ENCODE results near the gene TACC2. TPM values are rescaled to one million over a fixed set of nuclear protein-coding genes. Genes with fewer than 3 reads are reported as not detected.

Gene TACC2
- total RNA-seq, 1 donor from 2014 or later = not detected

DNA sequence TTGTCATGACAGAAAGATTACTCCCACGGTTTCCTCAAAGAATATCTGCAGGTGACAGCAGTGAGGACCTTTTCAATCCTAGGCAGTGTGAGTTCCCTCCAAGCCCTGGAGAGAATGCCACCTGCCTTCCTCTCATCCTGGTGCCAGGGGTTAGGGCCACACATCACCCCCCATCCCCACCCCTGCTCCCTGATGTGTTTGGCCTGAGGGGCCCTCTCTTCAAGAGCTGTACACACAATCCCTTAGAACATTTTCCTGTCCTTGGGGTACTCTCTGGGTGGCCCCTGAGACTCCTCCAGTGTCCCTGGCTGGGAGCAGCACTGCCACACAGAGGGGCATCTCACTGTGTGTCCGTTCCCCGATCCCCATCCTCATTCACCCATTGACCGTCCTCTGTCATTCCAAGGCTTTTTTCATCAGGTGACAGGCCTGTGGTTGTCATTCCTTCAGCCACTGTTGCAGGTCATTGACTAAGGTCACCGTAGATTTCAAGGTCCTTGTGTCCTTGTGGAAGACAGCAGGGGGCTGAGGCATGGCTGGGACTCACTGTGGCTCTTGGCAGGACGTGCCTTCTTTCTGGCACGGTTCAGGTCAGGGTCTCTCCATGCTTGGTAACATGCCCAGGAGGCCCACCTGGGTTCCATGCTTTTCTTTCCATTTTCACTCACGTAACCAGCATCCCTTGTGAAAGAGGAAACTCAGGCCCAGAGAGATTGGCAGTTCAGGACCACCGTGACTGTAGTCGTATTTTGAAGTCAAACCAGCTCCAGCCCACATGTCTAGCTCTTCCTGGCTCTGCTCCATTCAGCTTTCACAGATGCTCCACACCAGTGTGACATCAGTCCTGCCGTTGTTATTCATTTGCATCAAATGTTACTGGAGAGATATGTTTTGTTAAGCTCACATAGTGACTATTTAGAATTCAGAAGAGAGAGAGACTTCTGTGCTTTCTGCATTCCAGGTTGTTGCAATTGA, 255.3 kb downstream of the TACC2 start:
- intact Hi-C loops (cut with micrococcal nuclease) = no loop called here

DNA sequence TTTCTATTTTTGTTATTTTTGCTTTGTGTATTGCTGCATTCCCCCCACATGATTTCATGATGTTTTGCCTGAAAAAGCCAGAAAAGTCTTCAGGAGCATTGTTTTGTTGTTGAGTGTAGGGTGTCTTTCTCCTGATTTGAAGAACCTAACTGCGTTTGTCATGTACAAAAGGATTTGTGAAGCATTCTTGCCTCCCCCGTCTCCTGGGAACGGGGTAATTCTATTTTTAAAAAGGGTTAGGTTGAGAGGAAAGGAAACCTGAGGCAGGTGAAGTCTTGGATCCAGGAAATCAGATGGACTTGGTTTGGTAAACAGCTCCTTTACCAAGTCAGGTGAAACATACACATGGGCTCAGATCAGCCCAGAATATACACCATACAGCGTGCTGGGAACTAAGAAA, 256.2 kb downstream of the TACC2 start:
- intact Hi-C loops (cut with micrococcal nuclease) = no loop called here

DNA sequence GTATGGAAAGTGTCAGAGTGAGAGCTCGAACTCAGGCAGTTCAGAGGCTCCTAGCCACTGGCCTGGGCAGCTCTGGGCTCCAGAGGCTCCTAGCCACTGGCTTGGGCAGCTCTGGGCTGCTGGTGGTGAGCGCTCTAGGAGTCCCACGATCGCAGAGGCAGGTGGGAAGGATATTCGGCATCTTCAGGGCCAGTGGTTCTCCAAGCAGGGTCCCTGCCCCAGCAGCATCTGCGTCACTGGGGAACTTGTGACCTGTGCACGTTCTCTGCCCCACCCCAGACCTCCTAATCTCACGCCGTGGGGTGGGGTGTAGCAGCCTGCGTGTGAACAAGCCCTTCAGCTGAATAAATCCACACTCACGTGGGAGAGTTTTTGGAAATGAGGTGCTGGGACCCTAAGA, 256.9 kb downstream of the TACC2 start:
- intact Hi-C loops (cut with micrococcal nuclease) = no loop called here

DNA sequence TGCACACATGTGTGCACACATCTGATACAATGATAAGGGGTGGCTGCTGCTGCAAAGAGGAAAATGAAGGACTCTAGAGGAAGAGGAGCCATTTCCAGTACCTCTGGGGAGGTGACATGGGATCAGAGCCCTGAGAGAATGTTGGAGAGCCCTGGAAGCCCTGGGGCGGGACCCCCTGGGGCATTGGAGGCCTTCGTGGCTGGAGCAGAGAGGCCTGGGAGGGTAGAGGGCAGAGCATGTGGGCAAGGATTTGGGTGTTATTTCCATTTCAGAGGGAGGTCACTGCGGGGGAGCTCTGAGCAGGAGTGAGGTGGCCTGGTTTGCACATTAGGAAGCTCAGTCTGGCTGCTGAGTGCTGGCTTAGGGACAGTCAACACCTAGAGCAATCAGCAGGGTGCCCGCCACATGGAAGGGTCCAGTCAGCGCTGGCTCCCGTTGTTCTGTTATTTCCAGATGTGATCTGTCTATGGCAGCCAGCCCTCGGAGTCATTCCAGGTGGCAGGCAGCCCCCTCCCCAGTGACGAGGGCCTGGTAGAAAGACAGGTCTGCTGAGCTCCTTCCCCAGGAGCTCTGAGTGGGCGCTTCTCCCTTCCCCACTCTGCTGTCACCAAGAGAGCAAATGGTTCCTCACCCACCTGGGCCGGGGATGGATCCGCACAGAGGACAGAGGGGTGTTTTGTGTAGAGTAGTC, 258.0 kb downstream of the TACC2 start:
- intact Hi-C loops (cut with micrococcal nuclease) = no loop called here

DNA sequence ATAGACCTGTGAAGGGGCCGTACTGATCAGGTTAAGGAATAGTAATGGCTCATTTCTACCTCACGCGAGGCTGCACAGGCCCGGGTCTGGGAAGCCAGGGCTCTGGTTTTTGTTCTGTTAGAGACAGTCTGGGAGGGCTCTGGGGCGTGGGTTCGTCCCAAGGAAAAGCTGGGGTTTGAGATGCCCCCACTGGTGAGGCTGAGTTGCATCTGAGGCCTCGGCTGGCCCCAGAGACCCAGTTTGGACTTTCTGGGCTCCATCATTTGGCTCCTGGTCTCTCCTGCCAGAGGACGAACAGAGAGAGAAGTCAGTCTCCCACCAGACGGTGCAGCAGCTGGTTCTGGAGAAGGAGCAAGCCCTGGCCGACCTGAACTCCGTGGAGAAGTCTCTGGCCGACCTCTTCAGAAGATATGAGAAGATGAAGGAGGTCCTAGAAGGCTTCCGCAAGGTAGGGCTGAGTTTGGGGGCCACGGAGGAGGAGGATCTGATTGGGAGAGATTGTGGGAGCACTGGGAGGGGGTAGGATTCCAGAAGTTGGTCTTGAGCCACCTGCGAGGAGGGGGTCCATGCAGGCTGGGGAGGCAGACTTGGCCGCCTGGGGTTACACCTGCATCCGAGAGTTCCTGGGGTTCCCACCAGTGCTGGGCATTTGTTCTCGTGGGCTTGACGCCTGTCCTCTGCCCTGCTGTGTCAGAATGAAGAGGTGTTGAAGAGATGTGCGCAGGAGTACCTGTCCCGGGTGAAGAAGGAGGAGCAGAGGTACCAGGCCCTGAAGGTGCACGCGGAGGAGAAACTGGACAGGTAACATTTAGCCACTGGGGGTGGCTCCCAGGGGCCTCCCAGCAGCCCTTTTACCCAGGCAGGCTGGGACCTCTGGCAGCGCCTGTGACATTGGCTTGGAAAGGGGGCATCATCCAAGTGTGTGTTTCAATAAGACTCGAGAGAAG, 259.7 kb downstream of the TACC2 start:
- intact Hi-C loops (cut with micrococcal nuclease) = no loop called here

DNA sequence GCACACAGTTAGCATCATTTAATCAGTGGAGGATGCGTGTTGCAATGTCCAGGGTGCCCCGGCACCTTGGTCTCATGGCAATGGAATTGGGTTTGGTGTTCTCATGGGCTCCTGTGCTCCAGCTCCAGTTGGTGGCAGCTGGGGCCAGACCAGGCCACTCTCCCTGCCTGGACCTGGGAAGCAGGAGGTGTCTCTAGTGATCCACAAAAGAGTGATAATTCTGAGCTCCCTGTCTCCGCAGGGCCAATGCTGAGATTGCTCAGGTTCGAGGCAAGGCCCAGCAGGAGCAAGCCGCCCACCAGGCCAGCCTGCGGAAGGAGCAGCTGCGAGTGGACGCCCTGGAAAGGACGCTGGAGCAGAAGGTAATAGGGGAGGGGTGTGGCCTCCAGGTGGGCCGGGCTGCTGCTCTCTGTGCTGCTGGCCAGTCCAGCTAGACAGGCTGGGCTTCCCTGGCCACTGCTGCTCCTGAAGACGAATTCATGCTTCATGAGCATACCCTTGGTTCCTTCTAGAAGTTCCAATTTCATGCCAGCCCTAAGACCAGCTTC, 260.4 kb downstream of the TACC2 start:
- intact Hi-C loops (cut with micrococcal nuclease) = no loop called here

DNA sequence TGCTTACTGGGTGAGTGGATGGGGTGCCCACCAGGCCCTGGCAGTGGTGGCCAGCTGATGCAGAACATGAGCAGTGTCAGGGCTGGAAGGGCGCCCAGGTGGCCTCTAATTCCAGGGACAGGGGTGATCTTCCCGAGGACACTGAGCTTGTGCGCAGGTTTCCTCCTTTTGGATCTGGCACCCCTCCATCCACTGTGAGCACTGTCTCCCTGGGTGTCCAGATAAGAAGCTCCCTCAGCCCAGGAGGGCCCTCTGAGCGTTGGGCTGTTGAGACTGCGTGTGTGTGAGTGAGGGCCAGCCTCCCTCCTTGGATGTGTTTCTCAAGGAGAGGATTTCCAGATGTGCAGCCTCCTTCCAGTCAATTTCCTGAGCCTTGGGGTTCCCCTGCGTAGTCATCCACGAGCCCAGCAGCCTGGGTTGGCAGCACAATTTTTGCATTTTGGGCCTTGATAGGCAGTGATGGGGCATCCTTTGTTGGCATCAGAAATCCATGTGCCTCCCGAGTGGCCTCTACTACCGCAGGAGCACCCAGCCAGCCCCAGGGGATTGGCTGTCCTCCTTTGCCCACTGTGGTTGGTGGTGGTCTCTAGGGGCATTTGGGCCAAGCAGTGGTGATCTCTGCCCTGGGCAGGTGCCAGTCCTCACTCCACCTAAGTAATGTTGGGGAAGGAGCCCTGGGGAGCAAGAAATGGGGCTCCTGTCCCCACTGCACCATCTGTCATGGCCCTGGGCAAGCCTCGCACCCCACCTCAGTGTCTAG, 261.2 kb downstream of the TACC2 start:
- intact Hi-C loops (cut with micrococcal nuclease) = no loop called here

DNA sequence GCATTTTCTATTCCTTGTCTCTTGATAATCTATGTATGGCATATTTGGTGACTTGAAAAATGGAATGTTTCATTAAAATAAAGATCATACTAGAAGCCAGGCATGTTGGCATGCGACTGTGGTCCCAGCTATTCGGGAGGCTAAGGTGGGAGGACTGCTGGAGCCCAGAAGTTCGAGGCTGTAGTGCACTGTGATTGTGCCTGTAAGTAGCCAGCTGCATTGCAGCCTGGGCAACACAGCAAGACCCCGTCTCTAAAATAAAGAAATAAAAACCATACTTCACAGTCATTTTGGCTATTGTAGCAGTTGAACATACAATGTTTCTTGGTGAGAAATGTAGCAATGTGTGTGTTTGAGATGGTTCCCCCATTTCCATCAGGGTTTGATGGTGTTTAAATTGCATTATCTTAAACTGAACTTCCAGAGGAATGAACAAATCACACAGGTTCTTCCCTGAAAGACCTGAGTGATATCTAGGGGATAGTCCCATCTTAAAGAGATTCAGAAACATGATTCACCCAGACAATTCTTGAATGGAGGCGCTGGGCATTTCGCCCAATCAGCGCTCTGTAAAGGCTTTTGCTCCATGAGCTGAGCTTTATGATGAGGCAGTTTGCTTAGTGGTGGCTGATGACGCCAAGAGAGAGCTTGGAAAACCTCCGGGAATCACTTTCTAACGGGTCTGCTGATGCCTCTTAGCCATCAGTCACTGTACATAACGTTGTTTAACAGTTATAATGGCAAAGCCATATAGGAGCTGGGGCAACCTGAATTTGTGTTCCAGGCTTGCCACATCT, 262.7 kb downstream of the TACC2 start:
- intact Hi-C loops (cut with micrococcal nuclease) = no loop called here

DNA sequence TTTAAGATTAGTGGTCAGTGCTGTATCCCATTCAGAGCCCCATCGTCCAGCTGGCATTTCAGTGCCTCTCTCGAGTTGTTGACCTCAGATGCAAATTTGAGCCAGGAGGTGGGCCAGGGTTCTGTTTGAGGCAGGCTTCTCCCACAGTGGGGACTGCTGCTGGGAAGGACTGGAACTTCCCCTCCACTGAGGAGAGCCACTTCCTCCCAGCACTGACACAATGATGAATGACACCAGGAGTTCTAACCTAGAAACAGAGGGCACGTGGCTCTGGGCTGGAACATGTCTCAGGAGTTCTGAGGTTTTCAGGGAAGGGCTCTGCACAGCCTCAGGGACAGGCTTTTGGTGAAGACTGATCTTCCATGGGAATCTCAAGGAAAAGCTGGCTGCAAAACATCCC, 263.8 kb downstream of the TACC2 start:
- intact Hi-C loops (cut with micrococcal nuclease) = no loop called here

DNA sequence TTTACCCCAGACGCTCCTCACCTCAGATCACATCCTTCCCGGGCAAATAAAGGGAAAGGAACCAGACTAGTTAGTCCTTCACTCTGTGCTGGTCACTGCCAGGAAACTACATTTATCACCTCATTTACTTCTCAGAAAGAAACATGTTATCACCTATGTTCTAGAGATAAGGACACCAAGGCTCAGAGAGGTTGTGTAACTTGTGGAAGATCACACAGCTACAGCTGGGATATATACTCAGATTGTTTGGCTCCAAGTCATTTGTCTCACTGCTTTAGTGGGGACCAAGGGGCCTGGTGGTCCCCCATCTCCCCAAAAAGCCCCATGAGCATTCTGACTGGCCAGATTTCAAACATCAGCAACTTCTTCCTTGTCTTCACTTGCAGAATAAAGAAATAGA, 264.6 kb downstream of the TACC2 start:
- intact Hi-C loops (cut with micrococcal nuclease) = no loop called here

DNA sequence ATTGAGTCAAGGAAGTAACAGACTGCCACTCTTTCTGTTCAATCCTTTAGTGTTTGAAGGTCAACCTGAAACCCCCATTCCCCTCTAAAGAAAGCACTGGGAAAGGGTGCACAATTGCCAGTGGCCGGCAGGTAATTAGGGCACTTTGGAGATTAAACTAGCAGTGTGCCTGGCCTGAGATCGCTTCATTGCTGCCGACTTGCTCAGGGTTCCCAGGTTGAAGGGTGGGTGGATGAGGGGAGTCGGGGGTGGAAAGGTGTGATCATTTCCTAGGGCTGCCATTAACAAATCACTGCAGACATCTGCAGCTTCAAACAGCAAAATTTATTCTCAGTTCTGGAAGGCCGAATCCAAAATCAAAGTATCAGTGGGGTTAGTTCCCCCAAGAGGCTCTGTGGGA, 265.9 kb downstream of the TACC2 start:
- intact Hi-C loops (cut with micrococcal nuclease) = no loop called here

DNA sequence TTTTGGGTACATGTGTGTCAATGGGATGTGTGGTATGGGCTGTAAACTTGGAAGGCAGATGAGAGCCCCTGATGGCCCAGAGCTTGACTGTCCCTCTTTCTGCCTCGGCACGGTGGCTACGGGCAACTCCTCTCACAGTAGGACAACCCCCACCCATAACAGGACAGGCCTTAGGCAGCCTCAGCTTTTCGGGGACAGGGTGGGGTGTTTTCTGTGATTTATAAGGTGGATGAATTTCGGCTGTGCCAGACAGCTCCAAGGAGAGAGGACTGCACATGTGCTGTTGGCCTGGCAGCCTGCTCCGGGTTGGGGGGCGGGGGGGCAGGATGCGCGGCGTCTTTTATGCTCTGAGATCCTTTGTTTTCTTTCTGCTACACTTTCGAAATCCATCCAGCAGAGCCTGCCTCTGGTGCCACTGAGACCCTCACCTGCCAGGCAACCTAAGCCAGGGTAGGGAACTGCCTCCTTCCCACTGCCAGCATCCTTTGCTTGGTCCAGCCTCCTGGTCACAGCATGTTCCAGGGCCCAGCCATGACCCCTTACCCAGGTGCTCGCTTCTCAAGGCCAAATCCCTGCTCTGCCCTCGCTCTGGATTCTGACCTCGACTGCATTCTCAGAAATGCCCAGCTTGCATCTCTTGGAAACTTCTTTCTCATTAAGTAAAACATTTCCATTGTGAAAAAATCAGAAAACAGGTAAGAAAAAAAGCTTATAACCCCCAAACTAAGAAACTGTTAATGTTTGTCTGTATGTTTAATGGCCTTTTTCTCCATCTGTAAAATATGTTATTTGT, 266.7 kb downstream of the TACC2 start:
- intact Hi-C loops (cut with micrococcal nuclease) = no loop called here

DNA sequence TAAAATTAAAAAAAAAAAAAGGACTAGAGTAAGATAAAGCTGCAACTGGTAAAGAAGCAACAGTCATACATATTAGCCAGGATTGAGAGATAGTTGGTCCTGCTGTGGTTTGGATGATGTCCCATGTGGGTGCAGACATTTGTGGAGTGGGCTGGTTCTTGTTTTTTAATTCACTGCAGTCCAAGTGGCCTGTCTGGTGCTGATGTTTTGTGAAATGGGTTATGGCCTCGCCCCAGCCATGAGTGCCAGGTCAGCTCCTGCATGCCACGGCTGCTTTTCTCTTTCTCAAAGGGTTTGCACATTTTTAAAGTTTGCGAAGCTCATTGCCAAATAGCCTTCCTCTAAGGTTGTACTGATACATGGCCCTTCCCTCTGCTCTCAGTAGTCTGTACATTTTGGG, 268.1 kb downstream of the TACC2 start:
- intact Hi-C loops (cut with micrococcal nuclease) = no loop called here

DNA sequence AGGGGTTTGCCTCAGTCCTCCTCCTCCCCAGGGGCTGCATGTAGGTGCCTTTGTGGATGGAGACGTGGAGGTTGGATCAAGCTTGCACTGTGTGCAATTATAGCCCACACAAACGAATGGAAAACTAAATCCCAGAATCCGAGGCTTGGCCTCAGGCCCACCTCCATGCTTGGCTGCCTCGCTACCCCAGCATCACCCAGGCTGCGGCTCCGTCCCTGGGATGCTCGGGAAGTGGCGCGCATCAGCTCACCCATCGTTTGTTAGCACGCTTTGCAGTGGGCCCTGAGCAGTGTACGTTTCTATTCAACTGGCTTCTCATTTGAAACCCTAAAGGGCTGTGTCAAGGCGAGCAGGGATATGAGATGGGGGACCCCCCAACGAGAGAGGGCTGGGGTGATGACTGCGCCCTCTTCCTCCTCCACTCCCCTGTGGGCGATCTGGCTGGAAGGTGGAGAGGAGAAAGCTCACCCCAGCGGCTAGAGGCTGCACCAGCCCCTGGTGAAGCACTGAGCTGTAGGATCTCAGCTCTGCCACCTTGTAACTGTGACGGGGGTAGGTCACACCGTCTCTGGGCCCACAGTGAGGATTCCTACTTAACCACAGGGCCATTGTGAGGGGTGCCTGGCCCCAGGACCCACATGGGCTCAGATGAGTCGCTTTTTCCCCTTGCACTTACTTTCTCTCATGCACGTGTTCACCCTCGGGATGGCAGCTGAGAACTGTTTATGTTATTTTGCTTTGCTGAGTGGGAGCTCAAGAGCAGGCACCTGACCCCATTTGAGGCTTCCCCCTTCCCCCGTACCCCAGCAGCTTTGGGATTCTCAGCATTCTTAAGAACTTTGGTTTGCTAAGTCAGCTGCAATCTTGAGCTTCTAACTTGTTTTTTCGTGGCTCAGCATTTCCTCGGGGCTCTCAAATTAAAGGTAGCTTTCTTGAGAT, 269.4 kb downstream of the TACC2 start:
- intact Hi-C loops (cut with micrococcal nuclease) = no loop called here

DNA sequence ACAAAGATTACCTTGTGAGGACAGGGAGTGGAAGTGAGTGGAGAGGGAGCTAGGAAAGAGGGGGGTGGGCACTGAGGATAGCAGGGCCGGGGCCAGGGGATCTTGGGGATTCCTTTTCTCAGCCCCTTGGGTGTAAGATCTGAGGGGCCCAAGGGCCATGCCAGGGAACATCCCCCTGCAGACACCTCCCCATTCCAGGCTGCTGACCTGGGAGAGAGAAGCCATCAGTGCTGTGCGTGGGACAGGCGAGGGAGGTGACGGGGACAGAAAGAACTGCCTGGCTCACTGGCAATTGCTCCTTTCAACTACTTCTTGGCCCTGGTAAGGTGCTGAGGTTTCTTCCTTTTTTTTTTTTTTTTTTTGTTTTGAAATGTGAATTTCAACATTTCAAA, 270.1 kb downstream of the TACC2 start:
- intact Hi-C loops (cut with micrococcal nuclease) = no loop called here

DNA sequence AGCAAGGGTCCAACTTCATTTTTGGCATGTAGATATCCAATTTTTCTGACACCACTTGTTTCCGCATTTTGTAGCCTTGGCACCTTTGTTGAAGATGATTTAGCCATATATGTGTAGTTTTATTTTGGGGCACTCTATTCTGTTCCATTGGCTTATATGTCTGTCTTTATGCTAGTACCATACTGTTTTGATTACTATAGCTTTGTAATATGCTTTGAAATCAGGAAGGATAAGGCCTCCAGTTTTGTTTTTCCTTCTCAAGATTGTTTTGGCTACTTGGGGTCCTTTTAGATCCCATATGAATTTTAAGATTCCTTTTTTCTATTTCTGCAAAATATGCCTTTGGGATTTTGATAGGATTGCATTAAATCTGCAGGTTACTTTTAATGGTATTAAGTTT, 272.6 kb downstream of the TACC2 start:
- intact Hi-C loops (cut with micrococcal nuclease) = no loop called here

DNA sequence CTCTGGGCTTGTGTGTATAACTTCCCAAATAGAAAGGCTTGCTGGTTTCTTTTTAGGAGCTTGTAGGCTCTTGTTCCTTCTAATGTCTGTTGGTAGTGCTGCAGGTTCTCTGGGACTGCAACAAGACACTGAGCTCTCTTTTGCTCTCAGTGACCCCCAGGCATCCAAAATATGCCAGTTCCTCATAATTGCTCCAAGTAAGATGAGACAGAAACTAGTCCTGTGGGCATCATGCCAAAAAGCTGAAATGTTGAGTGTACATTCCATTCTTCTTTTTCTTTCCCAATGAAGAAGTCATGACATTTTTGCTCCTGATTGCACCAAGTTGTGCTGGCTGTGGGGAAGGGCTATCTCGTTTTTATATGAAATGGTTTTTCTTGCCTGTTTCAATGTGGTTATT, 275.0 kb downstream of the TACC2 start:
- intact Hi-C loops (cut with micrococcal nuclease) = no loop called here

DNA sequence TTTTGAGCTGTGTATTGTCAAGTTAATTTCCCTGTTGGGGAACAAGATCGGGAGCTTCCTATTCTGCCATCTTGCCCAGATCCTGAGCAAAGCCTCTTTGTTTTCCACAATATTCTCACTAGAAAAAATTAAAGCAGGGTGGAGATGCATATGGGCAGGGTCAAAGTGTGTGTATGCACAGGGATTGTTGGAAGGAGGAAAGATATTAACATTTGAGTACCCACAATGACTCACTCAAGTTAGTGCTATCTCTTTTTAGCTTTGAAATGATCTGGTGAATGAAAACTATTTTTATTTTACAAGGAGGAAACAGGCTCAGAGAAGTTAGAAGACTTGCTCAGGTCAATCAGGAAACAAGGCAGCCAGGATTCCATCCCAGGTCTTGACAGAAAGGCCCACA, 275.5 kb downstream of the TACC2 start:
- intact Hi-C loops (cut with micrococcal nuclease) = no loop called here

Measured in T-helper 1 cell treated with Interleukin-12 subunit alpha and Interleukin-12 subunit beta and Interleukin-4 antibody, amounts not matched to agents 30 ng/mL and 1 ng/mL, for 36 hours (primary cell).